Adrenal gland (tissue), 12 donors: Measurements from ENCODE around the gene KMT2D. TPM values are rescaled to one million over a fixed set of nuclear protein-coding genes. Genes with fewer than 3 reads are reported as not detected.

Experiments
- DNase-seq, 7 donors: peaks; one replicate each; pipeline ENCODE4 v3.0.0-alpha.2; 2019 to 2020
- H3K27ac ChIP-seq, 5 donors: fragments of 200-600 bp; sonication (generic) in 4 of 5; 1 replicate in 3 of 5; 2 replicates in 2 of 5; pipeline versions ENCODE4 v1.5.1 to v1.8.0; 2016 to 2020; ENCODE audit warnings: mild to moderate bottlenecking in 1 of 5
- H3K27me3 ChIP-seq: fragments of 200-600 bp; 2 replicates; pipeline ENCODE4 v1.8.0; 2021
- H3K36me3 ChIP-seq, 2 donors: fragments of 200-600 bp; replicated peaks in 1 of 2; 1 replicate in 1 of 2; 2 replicates in 1 of 2; pipeline versions ENCODE4 v1.5.1 to v1.8.0; 2018 to 2022
- H3K4me1 ChIP-seq, 2 donors: fragments of 200-600 bp; replicated peaks in 1 of 2; 1 replicate in 1 of 2; 2 replicates in 1 of 2; pipeline versions ENCODE4 v1.5.1 to v1.8.0; 2018 to 2021
- H3K4me3 ChIP-seq, 4 donors: fragments of 200-600 bp; sonication (generic) in 3 of 4; one replicate each; pipeline ENCODE4 v1.5.1; 2016 to 2018
- H3K9me3 ChIP-seq, 3 donors: fragments of 200-600 bp; sonication (generic) in 1 of 3; replicated peaks in 1 of 3; 1 replicate in 2 of 3; 2 replicates in 1 of 3; pipeline versions ENCODE4 v1.5.1 to v1.8.0; 2016 to 2021
- POLR2A ChIP-seq, 2 donors: fragments of 450-650 bp; IDR thresholded peaks; one replicate each; pipeline ENCODE4 v1.6.1; 2017; ENCODE audit warnings: antibody characterized with exemption in 2 of 2, mild to moderate bottlenecking in 2 of 2, moderate library complexity in 1 of 2
- WGBS, 4 donors: extraction: QIAGEN DNeasy Blood & Tissue Kit in 2 of 4; methylation state at CpG; one replicate each; pipeline versions ENCODE4 v1.1.5 to v1.1.7; 2013 to 2017; 5-methylcytosine and 5-hydroxymethylcytosine counted together
- intact Hi-C, 2 donors: fragments of 100-400 bp; cut with DNase I; formaldehyde crosslinking; loops; one replicate each; pipeline versions ENCODE4 v1.14.1 to v1.15.0; 2022 to 2023
- polyA plus RNA-seq, 3 donors: library from polyadenylated mRNA; stranded (reverse); fragments of 200-250 nt in 2 of 3; fragments of 350-450 nt in 1 of 3; fragmentation: Illumina TruSeq in 1 of 3; extraction: RNeasy Lipid Tissue Mini Kit (QIAGEN cat#74804) in 1 of 3; gene quantifications; one replicate each; pipeline ENCODE4 v1.2.3, GENCODE V29; 2013 to 2014
- total RNA-seq, 9 donors: library from RNA; depleted of rRNA in 4 of 9; stranded (reverse); fragments of >200 nt in 4 of 9; fragments of 120-200 nt in 1 of 9; fragmentation: NEBNext Ultra II Directional in 1 of 9; extraction: Animal tissue kit (Norgen Biotek cat#: 25700) in 1 of 9; gene quantifications; one replicate each; pipeline versions ENCODE4 v1.1.0 to v1.2.4, GENCODE V29; 2013 to 2023
- TF ChIP-seq, protein P1 (sequence below), 6 experiments: fragments of 450-650 bp in 4 of 6; fragments of 200-600 bp in 2 of 6; sonication (generic) in 1 of 6; IDR thresholded peaks; 1 replicate in 5 of 6; 2 replicates in 1 of 6; pipeline versions ENCODE4 v1.5.1 to v1.8.0; 2016 to 2021; ENCODE audit warnings: antibody characterized with exemption in 6 of 6, mild to moderate bottlenecking in 2 of 6, moderate library complexity in 1 of 6
- donor health status: healthy with polysubstance abuse.
- donor health status: Bipolar disorder and iron deficiency.
- donor health status: DM: yes; HTN: yes; CAD: no.
- donor health status: DM: no; HTN: no; CAD: no.
- donor health status: DM: no; HTN: no; CAD: no.
- donor health status: DM: yes; HTN: yes; CAD: no.

The KMT2D gene
- total and polyA plus RNA-seq, 12 donors, result 21.2 to 140 (median 56.0) TPM

DNA sequence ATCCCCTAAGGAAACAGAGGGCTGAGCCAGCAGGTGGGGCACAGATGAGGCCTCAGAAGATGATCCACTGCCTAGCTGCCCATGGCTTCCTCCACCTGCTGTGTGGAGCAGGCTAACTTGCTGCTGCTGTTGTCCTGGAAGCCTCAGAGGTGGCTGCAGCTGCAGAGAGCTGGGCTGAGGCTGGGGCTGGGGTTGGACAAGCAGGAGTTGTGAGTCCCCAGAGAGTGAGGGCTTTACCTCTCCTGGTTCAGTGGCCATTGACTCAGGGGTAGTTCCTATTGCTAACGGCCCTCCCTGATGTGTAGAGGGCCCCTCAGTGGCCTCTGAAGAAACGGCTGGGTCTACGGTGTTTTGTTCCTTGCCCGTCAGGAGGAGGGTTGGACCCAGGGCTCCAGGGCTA is 28.3 kb downstream of the KMT2D start:
- peaks cover 0 to 84% of the 10 kb centered on the region in 2 donors for H3K36me3 ChIP-seq
- no peak overlapping the region for H3K27ac ChIP-seq
- no peaks in the 10 kb centered on the region for H3K9me3 ChIP-seq
- intact Hi-C loops, result no loop called here
- no peak for DNase-seq
- no peak overlapping the region for H3K4me3 ChIP-seq
- no peaks in the 10 kb centered on the region for H3K4me1 ChIP-seq
- TF ChIP-seq, protein P1, sequence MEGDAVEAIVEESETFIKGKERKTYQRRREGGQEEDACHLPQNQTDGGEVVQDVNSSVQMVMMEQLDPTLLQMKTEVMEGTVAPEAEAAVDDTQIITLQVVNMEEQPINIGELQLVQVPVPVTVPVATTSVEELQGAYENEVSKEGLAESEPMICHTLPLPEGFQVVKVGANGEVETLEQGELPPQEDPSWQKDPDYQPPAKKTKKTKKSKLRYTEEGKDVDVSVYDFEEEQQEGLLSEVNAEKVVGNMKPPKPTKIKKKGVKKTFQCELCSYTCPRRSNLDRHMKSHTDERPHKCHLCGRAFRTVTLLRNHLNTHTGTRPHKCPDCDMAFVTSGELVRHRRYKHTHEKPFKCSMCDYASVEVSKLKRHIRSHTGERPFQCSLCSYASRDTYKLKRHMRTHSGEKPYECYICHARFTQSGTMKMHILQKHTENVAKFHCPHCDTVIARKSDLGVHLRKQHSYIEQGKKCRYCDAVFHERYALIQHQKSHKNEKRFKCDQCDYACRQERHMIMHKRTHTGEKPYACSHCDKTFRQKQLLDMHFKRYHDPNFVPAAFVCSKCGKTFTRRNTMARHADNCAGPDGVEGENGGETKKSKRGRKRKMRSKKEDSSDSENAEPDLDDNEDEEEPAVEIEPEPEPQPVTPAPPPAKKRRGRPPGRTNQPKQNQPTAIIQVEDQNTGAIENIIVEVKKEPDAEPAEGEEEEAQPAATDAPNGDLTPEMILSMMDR (IDR thresholded peaks at IDR 0.05), result no peak
- TF ChIP-seq POLR2A (IDR thresholded peaks at IDR 0.05), result no peak
- WGBS, 4 donors, result 78 to 80% (median 79%) methylated on average over 4 of the region's 4 CpGs
- no peaks in the 10 kb centered on the region for H3K27me3 ChIP-seq

DNA sequence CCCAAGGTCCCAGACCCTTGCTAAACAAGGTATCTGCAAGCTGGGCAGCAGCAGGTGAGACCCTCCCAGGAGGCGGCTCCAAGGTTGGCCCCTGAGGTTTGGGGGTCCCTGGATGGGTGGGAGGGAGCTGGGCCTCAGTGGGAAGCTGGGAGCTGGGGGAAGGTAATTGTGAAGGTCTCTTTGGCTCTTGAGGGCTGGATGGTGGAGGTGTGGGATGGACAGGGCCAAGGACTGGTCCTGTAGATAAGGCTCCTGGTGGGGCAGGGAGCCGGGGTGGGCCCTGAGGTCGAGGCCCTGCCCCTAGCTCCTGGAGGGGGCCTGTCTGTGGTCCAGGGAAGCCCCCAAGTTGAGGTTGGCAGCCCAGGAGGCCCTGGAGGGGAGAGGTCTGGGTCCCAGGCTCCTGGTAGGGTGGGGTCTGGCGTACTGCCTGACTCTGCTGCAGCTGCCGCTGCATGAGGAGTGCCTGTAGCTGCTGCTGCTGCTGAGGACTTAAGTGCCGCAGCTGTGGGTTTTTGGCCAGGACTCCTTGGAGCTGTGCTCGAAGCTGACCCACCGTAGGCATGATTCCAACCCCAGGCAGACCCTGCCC is 28.9 kb downstream of the KMT2D start:
- TF ChIP-seq, protein P1 (IDR thresholded peaks at IDR 0.05), result no peak
- TF ChIP-seq POLR2A (IDR thresholded peaks at IDR 0.05), result no peak
- H3K36me3 ChIP-seq, result peaks cover 0 to 84% of the 10 kb centered on the region in 2 donors
- DNase-seq, result no peak
- no peak overlapping the region for H3K27ac ChIP-seq
- H3K4me3 ChIP-seq, result no peak overlapping the region
- WGBS, 4 donors, result 84 to 92% (median 90%) methylated on average over 2 to 8 of the region's 8 CpGs
- no peaks in the 10 kb centered on the region for H3K27me3 ChIP-seq
- H3K4me1 ChIP-seq, result no peaks in the 10 kb centered on the region
- intact Hi-C loops, result no loop called here
- no peaks in the 10 kb centered on the region for H3K9me3 ChIP-seq

DNA sequence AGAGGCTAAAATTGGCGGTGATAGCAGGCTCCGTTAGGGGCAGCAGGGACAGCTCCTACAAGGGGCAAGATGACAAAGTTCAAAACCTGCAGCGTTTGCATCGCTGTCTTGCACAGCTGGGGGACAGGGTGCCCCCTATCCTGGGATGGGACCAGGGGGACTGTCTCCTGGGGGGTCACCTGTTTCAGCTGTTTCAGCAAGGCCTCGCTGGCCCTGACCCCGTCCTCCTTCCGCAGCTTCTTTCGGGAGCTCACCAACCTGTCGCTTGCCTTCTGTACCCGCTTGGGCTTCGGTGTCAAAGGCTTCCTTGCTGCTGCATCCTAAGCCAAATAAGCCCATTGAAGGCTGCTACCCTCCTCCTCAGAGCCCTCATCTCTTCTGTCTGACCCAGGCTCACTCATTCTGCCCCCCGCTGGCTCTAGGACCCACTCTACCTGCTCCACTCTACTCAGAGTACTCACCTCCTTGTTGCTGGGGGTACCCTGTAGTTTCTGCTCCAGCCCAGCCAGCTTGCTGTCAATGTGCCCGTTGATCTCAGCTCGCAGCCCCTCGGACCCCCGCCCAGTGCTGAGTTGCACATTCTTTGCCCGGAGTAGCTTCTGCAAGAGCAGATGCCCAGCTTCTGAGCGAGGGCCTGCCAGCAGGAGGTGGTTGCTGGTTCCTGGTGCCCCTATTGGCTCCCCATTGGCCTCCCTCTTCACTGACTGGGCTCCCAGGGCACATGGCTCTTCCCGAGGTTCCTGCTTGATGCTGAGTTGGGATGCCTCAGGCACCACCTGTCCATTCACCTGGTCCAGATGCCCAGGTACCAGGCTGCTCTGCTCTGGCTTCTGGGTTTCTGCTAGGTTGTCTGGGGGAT is 29.7 kb downstream of the KMT2D start:
- DNase-seq, result peak in 3 of 7 donors; percentile 13 to 19 (median 13)
- 93 to 97% (median 93%) methylated on average over 14 to 19 of the region's 19 CpGs for WGBS, 4 donors

DNA sequence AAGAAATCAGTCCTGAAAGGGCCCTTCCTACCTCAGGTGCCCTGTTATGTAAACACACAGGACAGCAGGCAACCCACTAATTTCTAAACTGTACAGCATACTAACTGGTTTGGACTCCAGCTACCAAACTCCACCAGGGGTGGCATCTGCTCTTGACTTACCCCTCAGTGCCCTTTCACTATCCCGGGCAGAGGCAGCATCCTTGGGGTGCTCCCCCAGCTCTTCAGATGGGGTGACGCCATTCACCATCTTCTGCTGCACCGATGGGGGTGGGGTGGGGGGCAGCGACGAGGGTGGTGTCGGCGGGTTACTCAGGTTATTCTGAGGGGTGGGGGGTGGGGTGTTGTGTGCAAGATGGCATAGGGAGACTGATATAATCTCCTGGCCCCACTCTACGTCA is 30.5 kb downstream of the KMT2D start:
- peaks cover 0 to 87% of the 10 kb centered on the region in 2 donors for H3K36me3 ChIP-seq
- H3K27ac ChIP-seq, result no peak overlapping the region

More for the DNA sequence above, 29.7 kb downstream of the KMT2D start:
- H3K36me3 ChIP-seq, result peaks cover 0 to 87% of the 10 kb centered on the region in 2 donors
- TF ChIP-seq, protein P1 (IDR thresholded peaks at IDR 0.05), result no peak
- no peak for TF ChIP-seq POLR2A (IDR thresholded peaks at IDR 0.05)
- no peaks in the 10 kb centered on the region for H3K4me1 ChIP-seq
- H3K4me3 ChIP-seq, result no peak overlapping the region
- H3K27ac ChIP-seq, result no peak overlapping the region
- no peaks in the 10 kb centered on the region for H3K9me3 ChIP-seq
- no peaks in the 10 kb centered on the region for H3K27me3 ChIP-seq
- intact Hi-C loops, result no loop called here

More for the DNA sequence above, 30.5 kb downstream of the KMT2D start:
- H3K9me3 ChIP-seq, result no peaks in the 10 kb centered on the region
- H3K4me3 ChIP-seq, result no peak overlapping the region
- H3K4me1 ChIP-seq, result no peaks in the 10 kb centered on the region
- intact Hi-C loops, result no loop called here
- no peaks in the 10 kb centered on the region for H3K27me3 ChIP-seq
- DNase-seq, result no peak
- WGBS, 4 donors, result 84 to 92% (median 90%) methylated on average over 6 to 8 of the region's 8 CpGs
- TF ChIP-seq, protein P1 (IDR thresholded peaks at IDR 0.05), result no peak
- no peak for TF ChIP-seq POLR2A (IDR thresholded peaks at IDR 0.05)
